ENCODE measurements around the gene TEX26.

Gene TEX26

GRCh38 chr13:31022928-31023530 lies 90.6 kb downstream of the TEX26 start (continued):
- no peak for TF ChIP-seq ZNF280D (tag by site-specific recombination; IDR thresholded peaks at IDR 0.05)
- TF ChIP-seq ZBTB1 (tag by site-specific recombination; IDR thresholded peaks at IDR 0.05) = no peak
- TF ChIP-seq ZFP37 (tag by site-specific recombination; IDR thresholded peaks at IDR 0.05) = no peak
- no peak for TF ChIP-seq ZNF585B (tag by site-specific recombination; IDR thresholded peaks at IDR 0.05)
- no peak for TF ChIP-seq SP2 (tag by site-specific recombination; IDR thresholded peaks at IDR 0.05)
- TF ChIP-seq ZNF488 (tag by site-specific recombination; IDR thresholded peaks at IDR 0.05) = no peak
- no peak for TF ChIP-seq ZNF692 (tag by site-specific recombination; IDR thresholded peaks at IDR 0.05)
- no peak for TF ChIP-seq ZNF707 (tag by site-specific recombination; IDR thresholded peaks at IDR 0.05)
